Epithelial cell of esophagus (primary cell): ENCODE measurements around the gene NISCH.
A peak's percentile ranks its signal among the peaks of the same experiment; 100 is the strongest.

Experiments used
- DNase-seq: peaks from one replicate; pipeline ENCODE4 v3.0.0; 2010; ENCODE audit warnings: low read depth
- H3K4me3 ChIP-seq: 2 replicates; pipeline ENCODE4 v1.5.1; 2011; ENCODE audit warnings: mild to moderate bottlenecking, low read length, control low read depth
- TF ChIP-seq, protein P1 (sequence below): IDR thresholded peaks from 2 replicates; pipeline ENCODE4 v1.5.1; 2011; ENCODE audit warnings: low read depth, mild to moderate bottlenecking, low read length, control low read depth, inconsistent platforms; ENCODE audit not compliant: insufficient read depth; ENCODE audit errors: missing control alignments

The NISCH gene

DNA sequence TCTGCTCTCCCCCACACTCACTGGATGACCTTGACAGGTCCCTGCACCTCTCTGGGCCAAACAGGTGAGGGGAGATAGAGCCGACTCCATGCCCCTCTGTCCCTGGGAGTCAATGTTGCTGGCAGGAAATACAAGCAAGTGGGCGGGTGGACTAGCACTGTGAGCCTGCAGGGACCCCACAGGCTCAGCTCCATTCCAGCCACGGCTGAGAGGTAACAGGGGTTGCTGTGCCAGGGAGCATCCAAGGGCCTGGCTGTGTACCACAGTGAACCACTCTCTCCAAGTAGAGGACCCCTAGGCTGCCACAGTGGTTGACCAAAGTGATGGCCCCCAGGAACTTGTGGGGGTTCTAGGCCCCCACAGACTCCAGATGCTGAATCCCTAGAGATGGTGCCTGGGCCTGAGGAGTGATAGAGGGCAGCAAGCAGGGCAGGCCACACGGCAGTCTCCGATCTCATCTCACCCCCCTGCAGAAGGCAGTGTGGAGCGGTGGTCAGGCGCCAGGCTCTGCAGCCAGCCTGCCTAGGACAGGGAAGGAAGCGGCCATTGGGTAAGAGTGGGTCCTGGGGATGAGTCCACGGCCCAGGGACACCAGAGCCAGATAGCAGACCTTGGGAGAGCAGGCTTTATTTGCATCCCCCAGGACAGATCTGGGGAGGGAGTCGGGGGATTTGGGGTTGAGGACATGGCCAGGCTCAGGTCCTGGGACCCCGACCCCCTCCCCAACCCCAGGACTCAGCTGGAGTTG is 4.7 kb upstream of the NISCH start:
- H3K4me3 ChIP-seq = no peak overlapping the region
- DNase-seq = no peak
- TF ChIP-seq, protein P1, sequence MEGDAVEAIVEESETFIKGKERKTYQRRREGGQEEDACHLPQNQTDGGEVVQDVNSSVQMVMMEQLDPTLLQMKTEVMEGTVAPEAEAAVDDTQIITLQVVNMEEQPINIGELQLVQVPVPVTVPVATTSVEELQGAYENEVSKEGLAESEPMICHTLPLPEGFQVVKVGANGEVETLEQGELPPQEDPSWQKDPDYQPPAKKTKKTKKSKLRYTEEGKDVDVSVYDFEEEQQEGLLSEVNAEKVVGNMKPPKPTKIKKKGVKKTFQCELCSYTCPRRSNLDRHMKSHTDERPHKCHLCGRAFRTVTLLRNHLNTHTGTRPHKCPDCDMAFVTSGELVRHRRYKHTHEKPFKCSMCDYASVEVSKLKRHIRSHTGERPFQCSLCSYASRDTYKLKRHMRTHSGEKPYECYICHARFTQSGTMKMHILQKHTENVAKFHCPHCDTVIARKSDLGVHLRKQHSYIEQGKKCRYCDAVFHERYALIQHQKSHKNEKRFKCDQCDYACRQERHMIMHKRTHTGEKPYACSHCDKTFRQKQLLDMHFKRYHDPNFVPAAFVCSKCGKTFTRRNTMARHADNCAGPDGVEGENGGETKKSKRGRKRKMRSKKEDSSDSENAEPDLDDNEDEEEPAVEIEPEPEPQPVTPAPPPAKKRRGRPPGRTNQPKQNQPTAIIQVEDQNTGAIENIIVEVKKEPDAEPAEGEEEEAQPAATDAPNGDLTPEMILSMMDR = no peak

DNA sequence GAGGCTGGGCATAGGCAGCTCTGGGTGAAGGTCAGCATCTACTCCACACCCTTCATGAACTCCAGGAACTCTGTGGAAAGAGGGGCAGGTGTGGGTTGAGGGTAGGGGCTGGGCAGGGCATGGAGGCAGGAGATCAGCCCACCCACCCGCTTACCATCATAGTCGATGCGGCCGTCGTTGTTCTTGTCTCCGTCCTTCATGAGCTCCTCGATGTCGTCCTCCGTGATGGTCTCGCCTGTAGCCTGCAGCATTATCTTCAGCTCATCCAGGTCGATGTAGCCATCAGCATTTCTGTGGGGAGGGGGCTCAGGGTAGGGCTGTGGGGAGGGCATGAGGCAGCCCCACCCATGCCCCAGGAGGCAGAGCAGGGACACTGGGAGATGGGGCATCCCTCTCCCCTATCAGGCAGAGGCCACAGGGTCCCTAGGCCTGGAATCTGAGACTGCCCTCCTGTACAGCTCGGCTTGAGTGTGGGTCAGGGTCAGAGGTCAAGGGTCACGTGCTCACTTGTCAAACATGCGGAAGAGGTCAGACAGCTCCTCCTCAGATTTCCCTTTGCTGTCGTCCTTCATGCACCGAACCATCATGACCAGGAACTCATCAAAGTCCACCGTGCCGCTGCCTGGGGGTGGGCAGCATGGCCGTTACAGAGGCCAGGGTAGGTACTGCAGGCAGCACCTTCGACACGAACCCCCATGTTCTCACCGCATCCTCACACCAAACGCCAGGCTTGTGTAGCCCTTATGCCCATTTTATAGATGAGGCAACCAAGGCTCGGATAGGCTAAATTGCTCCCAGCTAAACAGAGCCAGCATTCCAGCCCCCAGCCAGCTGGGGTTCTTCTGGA is 3.9 kb upstream of the NISCH start:
- DNase-seq = no peak
- TF ChIP-seq, protein P1 = no peak
- H3K4me3 ChIP-seq = no peak overlapping the region

DNA sequence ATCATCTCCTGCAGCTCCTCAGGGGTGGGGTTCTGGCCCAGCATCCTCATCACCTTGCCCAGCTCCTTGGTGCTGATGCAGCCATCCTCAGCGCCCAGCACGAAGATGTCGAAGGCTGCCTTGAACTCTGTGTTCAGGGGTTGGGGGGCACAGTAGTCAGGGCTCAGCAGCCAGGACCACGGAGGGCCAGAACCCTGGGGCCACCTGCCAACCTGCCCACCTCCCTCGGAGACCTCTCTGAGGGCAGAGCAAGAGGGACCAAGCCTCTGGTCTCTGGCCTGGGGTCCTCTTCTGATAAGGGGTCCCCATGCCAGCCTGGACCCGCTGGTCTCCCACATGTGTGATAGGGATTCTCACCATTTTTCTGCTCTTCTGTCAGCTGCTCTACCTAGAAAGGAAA is 3.3 kb upstream of the NISCH start:
- H3K4me3 ChIP-seq = no peak overlapping the region
- no peak for DNase-seq
- TF ChIP-seq, protein P1 = no peak

DNA sequence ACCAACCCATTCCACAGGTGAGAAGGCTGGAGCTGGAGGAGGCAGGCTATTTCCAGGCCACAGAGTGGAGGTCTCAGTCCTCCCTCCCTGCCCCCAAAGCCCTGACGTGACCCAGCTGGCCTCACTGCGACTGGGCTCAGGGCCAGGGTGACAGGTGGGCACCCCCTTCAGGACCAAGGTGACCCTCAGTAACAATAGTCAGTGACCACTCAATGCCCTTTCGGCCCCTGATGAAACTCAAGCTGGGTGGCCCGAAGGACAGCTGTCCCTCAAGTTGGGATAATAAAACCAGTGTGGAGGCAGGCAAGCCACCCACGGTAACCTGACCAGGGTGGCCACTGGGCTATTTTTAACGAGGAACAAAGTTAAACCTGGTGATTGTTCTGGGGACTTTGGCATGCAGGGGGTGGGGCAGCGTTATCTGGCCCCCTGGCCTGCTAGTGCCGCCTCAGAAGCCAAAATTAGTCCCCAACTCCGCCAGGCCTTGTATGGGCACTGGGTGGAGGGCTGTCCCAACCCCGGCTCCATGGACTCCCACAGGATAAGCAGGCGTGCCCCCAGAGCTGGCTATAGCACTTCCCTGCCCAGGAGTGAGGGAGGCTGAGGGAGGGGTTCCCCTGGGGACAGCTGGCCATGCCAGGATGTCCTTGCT is 2.7 kb upstream of the NISCH start:
- H3K4me3 ChIP-seq = no peak overlapping the region
- DNase-seq = no peak
- TF ChIP-seq, protein P1 = no peak

DNA sequence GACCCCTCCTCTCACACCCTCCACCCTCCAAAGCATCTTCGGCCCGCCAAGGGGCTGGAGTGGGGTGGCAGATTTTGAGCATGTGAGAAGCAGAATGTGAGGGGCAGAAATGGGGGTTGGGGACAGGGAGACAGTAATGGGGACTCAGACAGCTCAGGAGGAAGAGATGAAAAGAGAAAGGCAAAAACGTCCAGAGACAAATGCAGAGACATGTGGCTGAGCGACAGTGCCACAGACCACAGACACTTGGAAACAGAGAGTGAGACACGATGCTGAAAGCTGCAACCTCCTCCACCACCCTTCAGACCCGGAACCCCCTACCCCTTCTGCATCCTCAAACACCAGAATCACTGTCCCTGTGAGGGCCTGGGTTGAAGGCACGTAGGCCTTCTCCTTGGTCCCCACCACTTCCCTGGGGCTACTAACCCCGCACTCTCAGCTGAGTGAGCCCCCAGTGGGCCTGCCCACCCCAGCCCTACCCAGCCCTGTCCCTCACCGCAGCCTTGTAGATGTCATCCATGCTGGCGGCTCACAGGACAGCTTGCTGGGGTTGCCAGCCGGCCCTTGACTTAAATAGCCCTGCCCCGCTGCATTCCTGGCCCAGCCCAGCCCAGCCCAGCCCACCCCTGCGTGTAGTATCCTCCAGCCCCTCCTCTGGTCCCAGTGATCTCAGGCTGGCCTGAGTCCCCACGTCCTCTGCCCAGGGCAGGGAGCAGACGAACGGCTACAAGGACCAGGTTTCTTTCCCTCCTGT is 1.7 kb upstream of the NISCH start, which contains the start of gene TNNC1:
Gene TNNC1, minus strand, starts transcription at position 546 of the 754 bp plus-strand sequence. Its CDS starts 26 bp downstream, at position 520.
- TF ChIP-seq, protein P1 = no peak
- no peak for DNase-seq
- H3K4me3 ChIP-seq = peak within 1 kb of the TSS; percentile 79

DNA sequence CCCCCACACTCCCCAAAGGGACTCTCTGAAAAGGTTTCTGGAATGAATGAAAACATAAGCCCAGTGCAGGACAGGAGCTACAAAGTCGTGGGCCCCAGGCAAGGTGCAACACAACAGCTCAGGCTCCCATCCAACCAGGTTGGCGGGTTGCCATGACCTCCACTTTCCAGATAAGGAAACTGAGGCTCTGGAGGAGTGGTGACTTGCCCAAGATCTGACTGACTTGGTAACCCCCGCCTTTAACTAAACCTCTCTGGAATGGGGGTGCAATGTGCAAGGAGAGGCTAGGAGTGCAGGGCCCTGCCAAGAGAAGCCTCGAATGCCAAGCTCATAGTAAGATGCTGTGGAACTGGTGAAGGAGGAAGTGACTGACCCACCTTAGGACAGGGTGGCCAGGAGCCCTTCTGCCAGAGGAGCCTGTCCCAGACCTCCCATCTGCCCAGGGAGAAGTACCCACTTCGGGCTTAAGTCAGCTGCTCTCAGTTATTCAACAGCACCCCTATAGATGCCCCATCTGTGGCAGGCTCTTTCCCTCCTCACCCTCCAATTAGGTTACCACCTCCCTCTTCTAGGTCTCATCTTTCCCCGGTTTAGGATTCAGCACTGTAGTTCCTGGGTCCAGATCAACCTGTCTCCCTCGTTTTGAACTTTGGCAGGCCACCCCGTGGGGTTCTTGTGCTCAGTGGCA is 1.0 kb upstream of the NISCH start:
- DNase-seq = no peak
- no peak overlapping the region for H3K4me3 ChIP-seq

More for the DNA sequence above, 1.0 kb upstream of the NISCH start:
- TF ChIP-seq, protein P1 = no peak
